SK-N-SH (cell line): ENCODE data around the gene KCNQ2. TPM values are rescaled to one million over a fixed set of nuclear protein-coding genes. Genes with fewer than 3 reads are reported as not detected.

Experiments
- CTCF ChIA-PET: fragments of 300-600, 350-600 bp; formaldehyde crosslinking; extraction: SDS; loops from one replicate; lab custom pipeline; 2021; lab: Yijun Ruan, JAX
- POLR2A ChIA-PET: fragments of 350-600 bp; sonication (Branson Sonifier 250); formaldehyde crosslinking; extraction: SDS; loops from one replicate; lab custom pipeline; 2020; ENCODE audit warnings: antibody characterized with exemption, inconsistent platforms; lab: Yijun Ruan, JAX
- DNase-seq: peaks from one replicate; pipeline ENCODE4 v3.0.0; 2012
- H2AFZ ChIP-seq: fragments of 200-600 bp; sonication (generic); 2 replicates; pipeline ENCODE4 v1.8.1; 2016; ENCODE audit warnings: antibody characterized with exemption, mild to moderate bottlenecking, low read depth
- H3F3A ChIP-seq: fragments of 200-600 bp; sonication (generic); replicated peaks from 2 replicates; pipeline ENCODE3; 2016; ENCODE audit warnings: antibody characterized with exemption, mild to moderate bottlenecking; ENCODE audit not compliant: insufficient read depth
- H3K27ac ChIP-seq, 2 experiments: fragments of 200-500 bp in 1 of 2; fragments of 200-600 bp in 1 of 2; sonication (Bioruptor generic) in 1 of 2; sonication (generic), shearing (Covaris generic) in 1 of 2; 2 replicates each; pipeline versions ENCODE4 v1.5.1 to v1.6.1; 2014 to 2016; ENCODE audit warnings: low read depth in 2 of 2, inconsistent platforms in 1 of 2, low read length in 1 of 2, mild to moderate bottlenecking in 1 of 2, mixed read lengths in 1 of 2
- H3K27me3 ChIP-seq: fragments of 200-600 bp; sonication (generic), shearing (Covaris generic); 2 replicates; pipeline ENCODE4 v1.6.1; 2016; ENCODE audit warnings: mixed run types; ENCODE audit not compliant: insufficient read depth
- H3K36me3 ChIP-seq, 2 experiments: fragments of 200-500 bp in 1 of 2; fragments of 200-600 bp in 1 of 2; sonication (Bioruptor generic) in 1 of 2; sonication (generic) in 1 of 2; replicated peaks in 1 of 2; 2 replicates each; pipeline versions ENCODE3 to v1.5.1; 2014 to 2016; ENCODE audit warnings: low read length in 1 of 2, mild to moderate bottlenecking in 1 of 2; ENCODE audit not compliant: insufficient read depth in 2 of 2, control insufficient read depth in 1 of 2
- H3K4me1 ChIP-seq, 2 experiments: fragments of 200-500 bp in 1 of 2; fragments of 200-600 bp in 1 of 2; sonication (Bioruptor generic) in 1 of 2; sonication (generic), shearing (Covaris generic) in 1 of 2; 2 replicates each; pipeline versions ENCODE4 v1.5.1 to v1.6.1; 2014 to 2016; ENCODE audit warnings: low read depth in 1 of 2, low read length in 1 of 2, mixed run types in 1 of 2; ENCODE audit not compliant: insufficient read depth in 2 of 2, control insufficient read depth in 1 of 2
- H3K4me2 ChIP-seq: fragments of 200-600 bp; sonication (generic), shearing (Covaris generic); 2 replicates; pipeline ENCODE4 v1.6.1; 2017; ENCODE audit warnings: mixed run types
- H3K4me3 ChIP-seq, 2 experiments: fragments of 200-500 bp in 1 of 2; fragments of 200-600 bp in 1 of 2; sonication (Bioruptor generic) in 1 of 2; sonication (generic), shearing (Covaris generic) in 1 of 2; 2 replicates each; pipeline versions ENCODE4 v1.5.1 to v1.8.1; 2014 to 2016; ENCODE audit warnings: low read depth in 2 of 2, inconsistent platforms in 1 of 2, low read length in 1 of 2, mild to moderate bottlenecking in 1 of 2, mixed read lengths in 1 of 2, moderate library complexity in 1 of 2
- H3K79me2 ChIP-seq: fragments of 200-600 bp; sonication (generic); 2 replicates; pipeline ENCODE4 v1.8.1; 2017; ENCODE audit warnings: mild to moderate bottlenecking; ENCODE audit not compliant: insufficient read depth
- H3K9ac ChIP-seq: fragments of 200-600 bp; sonication (generic); 2 replicates; pipeline ENCODE4 v1.6.1; 2017; ENCODE audit warnings: mixed run types
- H3K9me2 ChIP-seq: fragments of 200-600 bp; sonication (generic); 2 replicates; pipeline ENCODE4 v1.6.1; 2017; ENCODE audit warnings: mixed run types
- H3K9me3 ChIP-seq: fragments of 200-600 bp; sonication (generic); 2 replicates; pipeline ENCODE4 v1.6.1; 2017; ENCODE audit warnings: mixed run types, mild to moderate bottlenecking, moderate library complexity
- H4K20me1 ChIP-seq: fragments of 200-600 bp; sonication (generic); 2 replicates; pipeline ENCODE4 v1.6.1; 2017; ENCODE audit warnings: mild to moderate bottlenecking, mixed run types; ENCODE audit not compliant: insufficient read depth
- CHD2 ChIP-seq: fragments of 150-350 bp; IDR thresholded peaks from 2 replicates; pipeline ENCODE4 v1.6.1; 2018; ENCODE audit warnings: low read length; ENCODE audit not compliant: partially characterized antibody
- EP300 ChIP-seq, 2 experiments: IDR thresholded peaks; 2 replicates each; pipeline versions ENCODE4 v1.4.0 to v1.6.1; 2012; ENCODE audit warnings: borderline replicate concordance in 1 of 2, low read depth in 1 of 2, low read length in 1 of 2
- EZH2phosphoT487 ChIP-seq: fragments of 200-600 bp; sonication (generic); IDR thresholded peaks from 2 replicates; pipeline ENCODE4 v1.6.1; 2017; ENCODE audit warnings: low read depth, mixed run types, mild to moderate bottlenecking, antibody characterized with exemption, moderate library complexity, borderline replicate concordance
- GABPA ChIP-seq: IDR thresholded peaks from 2 replicates; pipeline ENCODE4 v1.4.0; 2012; ENCODE audit warnings: low read depth, mild to moderate bottlenecking
- NFIC ChIP-seq: IDR thresholded peaks from 2 replicates; pipeline ENCODE4 v1.4.0; 2012; ENCODE audit warnings: borderline replicate concordance
- POLR2AphosphoS5 ChIP-seq: IDR thresholded peaks from 2 replicates; pipeline ENCODE4 v1.6.1; 2012; ENCODE audit warnings: low read depth, low read length
- RCOR1 ChIP-seq: fragments of 150-350 bp; IDR thresholded peaks from 2 replicates; pipeline ENCODE4 v1.6.1; 2017; ENCODE audit warnings: antibody characterized with exemption, low read length
- SMC3 ChIP-seq: IDR thresholded peaks from 2 replicates; pipeline ENCODE4 v1.6.1; 2012; ENCODE audit warnings: low read depth, low read length, improper control_type of control experiment
- TCF12 ChIP-seq: IDR thresholded peaks from 2 replicates; pipeline ENCODE4 v1.4.0; 2012
- WGBS: methylation state at CpG from one replicate; pipeline ENCODE4 v1.1.6; 2017; ENCODE audit warnings: low lambda C conversion rate; 5-methylcytosine and 5-hydroxymethylcytosine counted together
- polyA plus RNA-seq, 3 experiments: library from polyadenylated mRNA; depleted of rRNA; stranded (reverse); fragments of >200 nt; gene quantifications; 2 replicates each; pipeline ENCODE4 v1.2.3, GENCODE V29; 2012
- TF ChIP-seq, protein P1 (sequence below): IDR thresholded peaks from 2 replicates; pipeline ENCODE4 v1.4.0; 2012; ENCODE audit warnings: low read depth, borderline replicate concordance
- TF ChIP-seq, protein P2 (sequence below): fragments of 150-350 bp; IDR thresholded peaks from 2 replicates; pipeline ENCODE4 v1.6.1; 2017; ENCODE audit warnings: antibody characterized with exemption, low read length, low read depth, borderline replicate concordance

The KCNQ2 gene
- polyA plus RNA-seq, 1 of the 3 experiments (the other 2 are of a cell fraction): 3.9 TPM

DNA sequence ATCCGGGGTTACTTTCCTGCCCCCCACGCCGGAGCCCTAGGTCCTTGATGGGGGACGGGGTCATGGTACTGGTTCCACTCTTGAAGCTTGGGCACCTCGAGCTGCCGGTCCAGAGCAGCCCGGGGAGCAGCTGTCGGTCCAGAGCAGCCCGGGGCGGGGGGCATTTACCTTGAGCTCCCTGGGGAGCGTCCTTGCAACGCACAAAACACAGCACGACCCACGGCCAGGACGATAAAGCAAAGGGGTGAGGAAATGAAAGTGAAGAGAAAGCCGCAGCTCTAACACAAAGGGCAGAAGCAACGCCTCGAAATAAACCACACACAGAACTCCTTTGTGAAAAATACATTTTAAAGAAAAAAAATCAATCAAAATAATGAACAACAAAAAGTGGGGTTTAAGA, 39.1 kb downstream of the KCNQ2 start:
- WGBS: 94% methylated on average over 13 of the region's 18 CpGs
- CTCF ChIA-PET: interaction anchor here (0.9 to 1.8 kb wide), 5 partner anchors 8 to 96 kb away, joined by 3 to 10 read pairs (median 3); no protein-coding TSS in a partner anchor
- Histone ChIP-seq H2AFZ (no peak overlapping the region), H3K4me1 (peaks cover 0 to 11% of the 10 kb centered on the region in 2 experiments; a peak in 1 of 4 replicates), H3K79me2 (no peaks in the 10 kb centered on the region), H3K9me3 (no peaks in the 10 kb centered on the region), H3K9me2 (no peaks in the 10 kb centered on the region), H3K4me2 (no peak overlapping the region), H3K4me3 (no peak overlapping the region), H3K36me3 (no peaks in the 10 kb centered on the region), H3K9ac (no peak overlapping the region), H4K20me1 (no peaks in the 10 kb centered on the region), H3K27me3 (no peaks in the 10 kb centered on the region), H3F3A (no peaks in the 10 kb centered on the region), H3K27ac (no peak overlapping the region)
- no peak for DNase-seq
- POLR2A ChIA-PET: interaction anchor here (0.9 kb wide), 1 partner anchor 88 kb away, joined by 3 read pairs; the partner anchor contains the start of gene PPDPF
- TF ChIP-seq POLR2AphosphoS5: no peak
- no peak for TF ChIP-seq CHD2
- TF ChIP-seq EZH2phosphoT487: no peak
- TF ChIP-seq SMC3: no peak
- no peak for TF ChIP-seq NFIC
- TF ChIP-seq GABPA: no peak
- TF ChIP-seq, protein P1, sequence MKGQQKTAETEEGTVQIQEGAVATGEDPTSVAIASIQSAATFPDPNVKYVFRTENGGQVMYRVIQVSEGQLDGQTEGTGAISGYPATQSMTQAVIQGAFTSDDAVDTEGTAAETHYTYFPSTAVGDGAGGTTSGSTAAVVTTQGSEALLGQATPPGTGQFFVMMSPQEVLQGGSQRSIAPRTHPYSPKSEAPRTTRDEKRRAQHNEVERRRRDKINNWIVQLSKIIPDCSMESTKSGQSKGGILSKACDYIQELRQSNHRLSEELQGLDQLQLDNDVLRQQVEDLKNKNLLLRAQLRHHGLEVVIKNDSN: no peak
- TF ChIP-seq TCF12: no peak
- no peak for TF ChIP-seq RCOR1
- TF ChIP-seq, protein P2, sequence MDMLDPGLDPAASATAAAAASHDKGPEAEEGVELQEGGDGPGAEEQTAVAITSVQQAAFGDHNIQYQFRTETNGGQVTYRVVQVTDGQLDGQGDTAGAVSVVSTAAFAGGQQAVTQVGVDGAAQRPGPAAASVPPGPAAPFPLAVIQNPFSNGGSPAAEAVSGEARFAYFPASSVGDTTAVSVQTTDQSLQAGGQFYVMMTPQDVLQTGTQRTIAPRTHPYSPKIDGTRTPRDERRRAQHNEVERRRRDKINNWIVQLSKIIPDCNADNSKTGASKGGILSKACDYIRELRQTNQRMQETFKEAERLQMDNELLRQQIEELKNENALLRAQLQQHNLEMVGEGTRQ: no peak

DNA sequence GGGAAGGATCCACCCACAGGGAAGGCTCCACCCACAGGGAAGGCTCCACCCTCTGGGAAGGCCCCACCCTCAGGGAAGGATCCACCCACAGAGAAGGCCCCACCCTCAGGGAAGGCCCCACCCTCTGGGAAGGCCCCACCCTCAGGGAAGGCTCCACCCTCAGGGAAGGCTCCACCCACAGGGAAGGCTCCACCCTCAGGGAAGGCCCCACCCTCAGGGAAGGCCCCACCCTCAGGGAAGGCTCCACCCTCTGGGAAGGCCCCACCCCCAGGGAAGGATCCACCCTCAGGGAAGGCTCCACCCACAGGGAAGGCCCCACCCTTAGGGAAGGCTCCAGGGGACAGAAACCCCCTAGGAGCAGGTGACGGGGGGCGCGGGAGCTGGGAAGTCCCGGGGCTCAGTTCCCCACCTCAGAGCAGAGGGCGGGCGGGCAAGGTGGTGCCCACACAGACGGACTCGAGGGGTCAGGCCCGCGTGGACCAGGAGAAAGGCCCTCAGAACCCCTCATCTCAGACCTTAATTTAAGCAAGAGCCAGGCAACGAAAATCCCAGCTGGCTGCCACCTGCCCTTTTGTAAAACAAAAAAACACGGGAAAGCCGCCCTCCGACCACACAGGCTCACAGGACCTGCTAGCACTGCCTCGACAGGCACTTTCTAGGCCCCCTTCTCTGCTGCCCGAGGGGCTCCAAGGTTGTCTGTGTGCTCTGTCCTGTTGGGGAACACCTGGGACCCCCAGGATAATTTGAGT, 39.7 kb downstream of the KCNQ2 start:
- no peaks in the 10 kb centered on the region for H3K9me3 ChIP-seq
- H3K4me3 ChIP-seq: no peak overlapping the region
- peaks cover 0 to 11% of the 10 kb centered on the region in 2 experiments; a peak in 1 of 4 replicates for H3K4me1 ChIP-seq
- H3K4me2 ChIP-seq: no peak overlapping the region
- WGBS: 76% methylated on average over 7 of the region's 16 CpGs
- CTCF ChIA-PET: interaction anchor here (0.7 to 1.8 kb wide), 5 partner anchors 9 to 64 kb away, joined by 3 to 10 read pairs (median 3); no protein-coding TSS in a partner anchor
- no peaks in the 10 kb centered on the region for H3K27me3 ChIP-seq
- peak; percentile 77 for DNase-seq
- no peaks in the 10 kb centered on the region for H4K20me1 ChIP-seq
- H3K27ac ChIP-seq: no peak overlapping the region
- POLR2A ChIA-PET: interaction anchor here (0.9 kb wide), 1 partner anchor 88 kb away, joined by 3 read pairs; the partner anchor contains the start of gene PPDPF
- H2AFZ ChIP-seq: no peak overlapping the region
- H3F3A ChIP-seq: no peaks in the 10 kb centered on the region
- no peaks in the 10 kb centered on the region for H3K9me2 ChIP-seq
- no peaks in the 10 kb centered on the region for H3K79me2 ChIP-seq
- no peak overlapping the region for H3K9ac ChIP-seq
- no peak for TF ChIP-seq EP300 (IDR thresholded peaks at IDR 0.05; ENCODE audit: borderline replicate concordance in 1 of 2, low read depth in 1 of 2, low read length in 1 of 2)
- H3K36me3 ChIP-seq: no peaks in the 10 kb centered on the region
